Non-pigmented ciliary epithelial cell (primary cell): Measurements from ENCODE around the gene NRP2.

ENCODE experiments used
- DNase-seq: peaks from one replicate; pipeline ENCODE4 v3.0.0-alpha.2; 2010; ENCODE audit warnings: low read depth

The NRP2 gene

GRCh38 chr2:205771666-205772065 lies 89.4 kb downstream of the NRP2 start:
- no peak for DNase-seq

GRCh38 chr2:205772983-205773382 lies 90.7 kb downstream of the NRP2 start:
- DNase-seq = no peak

GRCh38 chr2:205773989-205774388 lies 91.7 kb downstream of the NRP2 start:
- no peak for DNase-seq

- no peak for DNase-seq
Measured at GRCh38 chr2:205775097-205775877, 93.0 kb downstream of the NRP2 start.

- DNase-seq = no peak
Measured at GRCh38 chr2:205776139-205776538, 93.8 kb downstream of the NRP2 start.

- DNase-seq = no peak
Measured at GRCh38 chr2:205776720-205777119, 94.4 kb downstream of the NRP2 start.

GRCh38 chr2:205778356-205778755 lies 96.1 kb downstream of the NRP2 start:
- no peak for DNase-seq

GRCh38 chr2:205780645-205781044 lies 98.3 kb downstream of the NRP2 start:
- DNase-seq = no peak

- DNase-seq = no peak
Measured at GRCh38 chr2:205781244-205781931, 99.1 kb downstream of the NRP2 start.

- no peak for DNase-seq
Measured at GRCh38 chr2:205782941-205783340, 100.6 kb downstream of the NRP2 start.

GRCh38 chr2:205783872-205784499 lies 101.7 kb downstream of the NRP2 start:
- no peak for DNase-seq

GRCh38 chr2:205785507-205786260 lies 103.4 kb downstream of the NRP2 start:
- no peak for DNase-seq

- DNase-seq = no peak
Measured at GRCh38 chr2:205786976-205787375, 104.7 kb downstream of the NRP2 start.

GRCh38 chr2:205787761-205788160 lies 105.5 kb downstream of the NRP2 start:
- DNase-seq = no peak

GRCh38 chr2:205789906-205790305 lies 107.6 kb downstream of the NRP2 start:
- no peak for DNase-seq

- no peak for DNase-seq
Measured at GRCh38 chr2:205792908-205793307, 110.6 kb downstream of the NRP2 start.

- DNase-seq = no peak
Measured at GRCh38 chr2:205796805-205797313, 114.6 kb downstream of the NRP2 start.

- no peak for DNase-seq
Measured at GRCh38 chr2:205797866-205798265, 115.6 kb downstream of the NRP2 start.

- no peak for DNase-seq
Measured at GRCh38 chr2:205800224-205800623, 117.9 kb downstream of the NRP2 start.

GRCh38 chr2:205800773-205801172 lies 118.5 kb downstream of the NRP2 start:
- DNase-seq = peak; percentile 58

- DNase-seq = no peak
Measured at GRCh38 chr2:205802065-205802464, 119.8 kb downstream of the NRP2 start.

GRCh38 chr2:205802941-205803340 lies 120.6 kb downstream of the NRP2 start:
- no peak for DNase-seq
